Loucy (cell line): ENCODE results near the gene ATP6V0E2.

Experiments
- H2AFZ ChIP-seq: fragments of 200-600 bp; sonication (generic); 2 replicates; pipeline ENCODE4 v1.6.0; 2016; ENCODE audit warnings: antibody characterized with exemption, mild to moderate bottlenecking, low read length, moderate library complexity
- H3F3A ChIP-seq: fragments of 200-600 bp; 2 replicates; pipeline ENCODE4 v1.6.0; 2016; ENCODE audit warnings: antibody characterized with exemption, low read depth, mild to moderate bottlenecking
- H3K27me3 ChIP-seq: fragments of 200-600 bp; sonication (generic); 2 replicates; pipeline ENCODE4 v1.6.1; 2014; ENCODE audit warnings: low read length, mild to moderate bottlenecking; ENCODE audit not compliant: insufficient read depth, poor library complexity, severe bottlenecking
- H3K36me3 ChIP-seq: fragments of 200-600 bp; sonication (generic); 2 replicates; pipeline ENCODE4 v1.6.1; 2016; ENCODE audit warnings: low read length; ENCODE audit not compliant: insufficient read depth
- H3K4me1 ChIP-seq: fragments of 200-600 bp; sonication (generic); 2 replicates; pipeline ENCODE4 v1.5.1; 2014; ENCODE audit warnings: low read length, mild to moderate bottlenecking; ENCODE audit not compliant: insufficient read depth, poor library complexity, severe bottlenecking
- H3K4me2 ChIP-seq: fragments of 200-600 bp; sonication (generic); 2 replicates; pipeline ENCODE4 v1.6.0; 2014; ENCODE audit warnings: antibody characterized with exemption, low read length, low read depth, mild to moderate bottlenecking; ENCODE audit not compliant: poor library complexity, severe bottlenecking
- H3K4me3 ChIP-seq: fragments of 200-600 bp; sonication (generic); 2 replicates; pipeline ENCODE4 v1.5.1; 2014; ENCODE audit warnings: low read length, mild to moderate bottlenecking, mixed read lengths; ENCODE audit not compliant: poor library complexity, severe bottlenecking
- H3K79me2 ChIP-seq: fragments of 200-600 bp; sonication (generic); 2 replicates; pipeline ENCODE4 v1.6.1; 2014; ENCODE audit warnings: low read length; ENCODE audit not compliant: insufficient read depth
- H3K9ac ChIP-seq: fragments of 200-600 bp; sonication (generic); 2 replicates; pipeline ENCODE4 v1.6.0; 2014; ENCODE audit warnings: mild to moderate bottlenecking, low read depth, low read length, moderate library complexity; ENCODE audit not compliant: poor library complexity, severe bottlenecking
- H3K9me2 ChIP-seq: fragments of 200-600 bp; sonication (generic); replicated peaks from 2 replicates; pipeline ENCODE4 v1.6.1; 2016; ENCODE audit warnings: low read depth, low read length, mixed read lengths
- H3K9me3 ChIP-seq: fragments of 200-600 bp; sonication (generic); 2 replicates; pipeline ENCODE4 v1.6.1; 2014; ENCODE audit warnings: mild to moderate bottlenecking, antibody characterized with exemption, low read length, low read depth; ENCODE audit not compliant: insufficient read depth
- H4K20me1 ChIP-seq: fragments of 200-600 bp; sonication (generic); 2 replicates; pipeline ENCODE4 v1.6.0; 2014; ENCODE audit warnings: antibody characterized with exemption, low read length, mild to moderate bottlenecking; ENCODE audit not compliant: insufficient read depth, poor library complexity, severe bottlenecking
- EZH2phosphoT487 ChIP-seq: fragments of 200-600 bp; IDR thresholded peaks from 2 replicates; pipeline ENCODE4 v1.6.1; 2018; ENCODE audit warnings: antibody characterized with exemption, mild to moderate bottlenecking, moderate library complexity, borderline replicate concordance
- TF ChIP-seq, protein P1 (sequence below): fragments of 200-600 bp; sonication (generic); conservative IDR thresholded peaks from 2 replicates; pipeline ENCODE4 v1.5.1; 2014; ENCODE audit warnings: mild to moderate bottlenecking, antibody characterized with exemption, low read length

The ATP6V0E2 gene

DNA sequence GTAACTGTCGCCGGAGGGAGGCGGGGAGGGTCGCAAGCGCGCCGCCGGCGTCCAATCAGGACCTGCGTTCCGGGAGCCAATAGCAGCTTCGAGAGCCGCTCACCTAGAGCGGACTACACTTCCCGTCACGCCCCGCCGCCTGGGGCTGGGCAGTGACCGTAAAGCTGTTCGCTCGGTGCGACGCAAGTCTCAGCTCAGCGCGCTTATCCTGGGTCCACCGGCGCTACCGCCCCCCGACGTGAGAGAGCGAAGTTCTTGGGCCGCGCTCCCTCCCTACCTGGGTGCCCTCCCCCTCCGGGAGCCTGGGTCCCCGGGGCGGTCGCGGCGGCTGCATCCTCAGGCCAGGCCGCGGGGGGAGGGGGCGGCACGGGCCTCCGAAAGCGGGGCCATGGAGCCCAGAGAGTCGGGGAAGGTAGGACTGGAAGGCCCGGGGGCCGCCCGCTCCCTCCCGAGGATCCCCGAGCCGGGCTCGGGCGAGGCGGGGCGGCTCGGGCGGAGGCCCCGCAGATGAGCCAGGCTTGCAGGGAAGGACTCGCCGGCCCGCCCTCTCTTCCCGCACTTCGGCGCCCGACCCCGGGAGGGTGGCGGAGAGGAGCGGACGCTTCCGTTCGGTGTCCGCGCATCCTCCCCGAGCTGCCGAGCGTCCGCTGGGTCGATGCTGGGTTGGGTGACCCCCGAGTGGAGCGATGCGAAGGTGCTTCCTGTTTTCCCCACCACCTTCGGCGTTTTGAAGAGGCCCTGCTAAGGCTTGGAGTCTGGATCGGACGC lies 35.4 kb upstream of the ATP6V0E2 start, which contains the start of gene ZNF862:
TSS of gene ZNF862 (plus strand) at position 152 of the 768 bp plus-strand sequence. CDS start at position 389, 237 bp downstream.
- Histone ChIP-seq H3K4me3 (peak within 1 kb of the TSS; percentile 80), H3K36me3 (no peaks in the 10 kb centered on the region), H2AFZ (peak within 1 kb of the TSS; percentile 75), H3K9ac (peak within 1 kb of the TSS; percentile 81), H3K79me2 (peaks cover 15% of the 10 kb centered on the region), H3K27me3 (no peaks in the 10 kb centered on the region), H3K4me2 (peak within 1 kb of the TSS; percentile 97), H3K4me1 (peaks cover 27% of the 10 kb centered on the region), H4K20me1 (peaks cover 9% of the 10 kb centered on the region), H3K9me3 (no peaks in the 10 kb centered on the region), H3F3A (no peaks in the 10 kb centered on the region), H3K9me2 (no peaks in the 10 kb centered on the region)
- TF ChIP-seq, protein P1, sequence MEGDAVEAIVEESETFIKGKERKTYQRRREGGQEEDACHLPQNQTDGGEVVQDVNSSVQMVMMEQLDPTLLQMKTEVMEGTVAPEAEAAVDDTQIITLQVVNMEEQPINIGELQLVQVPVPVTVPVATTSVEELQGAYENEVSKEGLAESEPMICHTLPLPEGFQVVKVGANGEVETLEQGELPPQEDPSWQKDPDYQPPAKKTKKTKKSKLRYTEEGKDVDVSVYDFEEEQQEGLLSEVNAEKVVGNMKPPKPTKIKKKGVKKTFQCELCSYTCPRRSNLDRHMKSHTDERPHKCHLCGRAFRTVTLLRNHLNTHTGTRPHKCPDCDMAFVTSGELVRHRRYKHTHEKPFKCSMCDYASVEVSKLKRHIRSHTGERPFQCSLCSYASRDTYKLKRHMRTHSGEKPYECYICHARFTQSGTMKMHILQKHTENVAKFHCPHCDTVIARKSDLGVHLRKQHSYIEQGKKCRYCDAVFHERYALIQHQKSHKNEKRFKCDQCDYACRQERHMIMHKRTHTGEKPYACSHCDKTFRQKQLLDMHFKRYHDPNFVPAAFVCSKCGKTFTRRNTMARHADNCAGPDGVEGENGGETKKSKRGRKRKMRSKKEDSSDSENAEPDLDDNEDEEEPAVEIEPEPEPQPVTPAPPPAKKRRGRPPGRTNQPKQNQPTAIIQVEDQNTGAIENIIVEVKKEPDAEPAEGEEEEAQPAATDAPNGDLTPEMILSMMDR, result no peak
- TF ChIP-seq EZH2phosphoT487, result no peak

DNA sequence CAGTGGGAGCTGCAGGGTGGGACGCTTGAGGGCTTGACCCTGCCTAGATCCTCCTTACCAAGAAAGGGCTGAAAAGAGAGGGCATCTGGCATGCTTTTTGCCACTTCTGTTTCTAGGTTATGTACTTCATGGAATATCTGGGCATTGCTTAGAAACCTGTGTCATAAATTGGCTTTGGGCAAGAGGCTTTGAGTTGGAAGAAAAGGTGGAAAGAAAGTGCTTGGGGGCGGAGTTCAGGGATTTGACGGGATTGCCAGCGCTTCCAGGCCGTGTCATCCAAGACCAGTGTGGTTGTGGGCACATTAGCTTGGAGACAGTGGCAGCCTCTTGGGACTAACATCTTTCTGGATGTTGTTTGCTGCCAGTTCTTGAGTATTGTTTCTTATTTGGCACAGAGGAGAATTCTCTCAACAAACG lies 34.8 kb upstream of the ATP6V0E2 start:
- Histone ChIP-seq H3K4me2 (peak overlapping the region; percentile 97), H4K20me1 (peaks cover 9% of the 10 kb centered on the region), H3K36me3 (no peaks in the 10 kb centered on the region), H3K4me1 (peaks cover 27% of the 10 kb centered on the region), H3F3A (no peaks in the 10 kb centered on the region), H3K79me2 (peaks cover 15% of the 10 kb centered on the region), H3K9ac (peak overlapping the region; percentile 81), H3K27me3 (no peaks in the 10 kb centered on the region), H3K9me2 (no peaks in the 10 kb centered on the region), H3K9me3 (no peaks in the 10 kb centered on the region), H2AFZ (peak overlapping the region; percentile 75), H3K4me3 (peak overlapping the region; percentile 80)
- TF ChIP-seq, protein P1, result no peak
- TF ChIP-seq EZH2phosphoT487, result no peak

GRCh38 chr7:149839933-149840332 lies 33.8 kb upstream of the ATP6V0E2 start:
- peaks cover 15% of the 10 kb centered on the region for H3K79me2 ChIP-seq
- H3K4me1 ChIP-seq, result peaks cover 27% of the 10 kb centered on the region
- H3K9ac ChIP-seq, result no peak overlapping the region
- no peak overlapping the region for H2AFZ ChIP-seq
- peak overlapping the region; percentile 80 for H3K4me3 ChIP-seq
- no peaks in the 10 kb centered on the region for H3K9me3 ChIP-seq
- peaks cover 9% of the 10 kb centered on the region for H4K20me1 ChIP-seq
- no peaks in the 10 kb centered on the region for H3F3A ChIP-seq
- H3K27me3 ChIP-seq, result no peaks in the 10 kb centered on the region
- no peaks in the 10 kb centered on the region for H3K36me3 ChIP-seq
- no peaks in the 10 kb centered on the region for H3K9me2 ChIP-seq
- TF ChIP-seq, protein P1, result no peak
- TF ChIP-seq EZH2phosphoT487, result no peak
- peak overlapping the region; percentile 97 for H3K4me2 ChIP-seq
